ENCODE data around the gene LYPD6. TPM values are rescaled to one million over a fixed set of nuclear protein-coding genes. Genes with fewer than 3 reads are reported as not detected.
"Not testable (repeated sequence)": the region's sequence is repeated elsewhere in the genome, so short reads cannot be mapped to it uniquely, and the experiment has no call there.

The LYPD6 gene
- total RNA-seq, 4 donors from 2014 or later = 0.45 to 1.9 (median 0.93) TPM; not detected in 1

DNA sequence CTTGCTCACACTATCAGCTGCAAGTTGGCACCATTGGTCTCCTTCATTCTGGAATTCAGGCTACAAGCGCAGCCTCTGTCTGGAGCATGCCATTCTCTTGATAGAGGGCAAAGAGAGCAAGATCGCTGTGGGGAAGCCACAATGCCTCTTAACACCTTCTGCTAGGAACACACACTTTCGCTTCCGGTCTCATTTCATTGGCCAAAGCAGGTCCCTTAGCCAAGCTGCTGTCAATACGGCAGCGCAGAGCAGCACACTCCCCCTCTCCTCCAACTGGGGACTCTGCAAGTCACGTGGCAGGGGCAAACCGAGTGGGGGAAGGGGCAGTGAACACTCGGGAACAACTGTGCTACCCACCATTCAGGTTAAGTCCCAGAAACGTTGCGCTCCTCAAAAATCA lies 159.1 kb downstream of the LYPD6 start:
- no peak for TF ChIP-seq CTCF (IDR thresholded peaks at IDR 0.05)
- no peak for TF ChIP-seq EP300 (IDR thresholded peaks at IDR 0.05)
- no peak for TF ChIP-seq POLR2AphosphoS5 (IDR thresholded peaks at IDR 0.05)
- TF ChIP-seq POLR2A (IDR thresholded peaks at IDR 0.05) = no peak
- no peaks in the 10 kb centered on the region for H3K36me3 ChIP-seq
- H3K4me1 ChIP-seq = no peaks in the 10 kb centered on the region
- H3K9me3 ChIP-seq = no peaks in the 10 kb centered on the region
- H3K27me3 ChIP-seq = peaks cover 6% of the 10 kb centered on the region
- DNase-seq (ENCODE audit: low spot score in 2 of 2) = no peak
- no peak overlapping the region for H3K27ac ChIP-seq
- no peak overlapping the region for H3K4me3 ChIP-seq
- WGBS = 50% methylated on average over 11 of the region's 11 CpGs

GRCh38 chr2:149490296-149490695 lies 159.9 kb downstream of the LYPD6 start:
- 8% methylated on average over 3 of the region's 3 CpGs for WGBS
- no peaks in the 10 kb centered on the region for H3K4me1 ChIP-seq
- no peak overlapping the region for H3K4me3 ChIP-seq
- no peak for DNase-seq (ENCODE audit: low spot score in 2 of 2)
- TF ChIP-seq EP300 (IDR thresholded peaks at IDR 0.05) = no peak
- TF ChIP-seq POLR2A (IDR thresholded peaks at IDR 0.05) = no peak
- TF ChIP-seq POLR2AphosphoS5 (IDR thresholded peaks at IDR 0.05) = no peak
- no peak for TF ChIP-seq CTCF (IDR thresholded peaks at IDR 0.05)
- H3K36me3 ChIP-seq = no peaks in the 10 kb centered on the region
- H3K9me3 ChIP-seq = no peaks in the 10 kb centered on the region
- no peak overlapping the region for H3K27ac ChIP-seq
- peaks cover 6% of the 10 kb centered on the region for H3K27me3 ChIP-seq

GRCh38 chr2:149492923-149493322 lies 162.5 kb downstream of the LYPD6 start:
- Histone ChIP-seq H3K9me3 (no peaks in the 10 kb centered on the region), H3K4me3 (no peak overlapping the region), H3K4me1 (no peaks in the 10 kb centered on the region), H3K27me3 (no peaks in the 10 kb centered on the region), H3K36me3 (no peaks in the 10 kb centered on the region), H3K27ac (no peak overlapping the region)
- DNase-seq (ENCODE audit: low spot score in 2 of 2) = no peak
- TF ChIP-seq EP300 (IDR thresholded peaks at IDR 0.05) = no peak
- no peak for TF ChIP-seq POLR2A (IDR thresholded peaks at IDR 0.05)
- TF ChIP-seq CTCF (IDR thresholded peaks at IDR 0.05) = no peak
- TF ChIP-seq POLR2AphosphoS5 (IDR thresholded peaks at IDR 0.05) = no peak
- WGBS = 93% methylated on average over 5 of the region's 5 CpGs

DNA sequence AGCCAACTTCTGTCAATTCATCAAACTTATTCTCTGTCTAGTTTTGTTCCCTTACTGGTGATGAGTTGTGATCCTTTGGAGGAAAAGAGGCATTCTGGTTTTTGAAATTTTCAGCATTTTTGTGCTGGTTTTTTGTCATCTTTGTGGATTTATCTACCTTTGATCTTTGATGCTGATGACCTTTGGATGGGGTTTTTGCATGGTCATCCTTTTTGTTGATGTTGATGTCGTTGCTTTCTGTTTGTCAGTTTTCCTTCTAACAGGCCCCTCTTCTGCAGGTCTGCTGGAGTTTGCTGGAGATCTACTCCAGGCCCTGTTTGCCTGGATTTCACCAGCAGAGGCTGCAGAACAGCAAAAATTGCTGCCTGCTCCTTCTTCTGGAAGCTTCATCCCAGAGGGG lies 168.8 kb downstream of the LYPD6 start:
- not testable (repeated sequence) for H3K4me1 ChIP-seq; H3K9me3 ChIP-seq; DNase-seq (ENCODE audit: low spot score in 2 of 2); H3K4me3 ChIP-seq; H3K36me3 ChIP-seq; H3K27ac ChIP-seq; H3K27me3 ChIP-seq
- WGBS = 67% methylated on average over 1 of the region's 1 CpG

DNA sequence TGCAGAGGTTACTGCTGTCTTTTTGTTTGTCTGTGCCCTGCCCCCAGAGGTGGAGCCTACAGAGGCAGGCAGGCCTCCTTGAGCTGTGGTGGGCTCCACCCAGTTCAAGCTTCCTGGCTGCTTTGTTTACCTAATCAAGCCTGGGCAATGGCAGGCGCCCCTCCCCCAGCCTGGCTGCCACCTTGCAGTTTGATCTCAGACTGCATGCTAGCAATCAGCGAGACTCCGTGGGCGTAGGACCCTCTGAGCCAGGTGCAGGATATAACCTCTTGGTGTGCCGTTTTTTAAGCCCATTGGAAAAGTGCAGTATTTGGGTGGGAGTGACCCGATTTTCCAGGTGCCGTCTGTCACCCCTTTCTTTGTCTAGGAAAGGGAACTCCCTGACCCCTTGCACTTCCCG lies 176.4 kb downstream of the LYPD6 start:
- not testable (repeated sequence) for H3K36me3 ChIP-seq; H3K27me3 ChIP-seq; H3K4me1 ChIP-seq; H3K9me3 ChIP-seq; H3K27ac ChIP-seq; H3K4me3 ChIP-seq; DNase-seq (ENCODE audit: low spot score in 2 of 2)
- WGBS = 84% methylated on average over 8 of the region's 8 CpGs

DNA sequence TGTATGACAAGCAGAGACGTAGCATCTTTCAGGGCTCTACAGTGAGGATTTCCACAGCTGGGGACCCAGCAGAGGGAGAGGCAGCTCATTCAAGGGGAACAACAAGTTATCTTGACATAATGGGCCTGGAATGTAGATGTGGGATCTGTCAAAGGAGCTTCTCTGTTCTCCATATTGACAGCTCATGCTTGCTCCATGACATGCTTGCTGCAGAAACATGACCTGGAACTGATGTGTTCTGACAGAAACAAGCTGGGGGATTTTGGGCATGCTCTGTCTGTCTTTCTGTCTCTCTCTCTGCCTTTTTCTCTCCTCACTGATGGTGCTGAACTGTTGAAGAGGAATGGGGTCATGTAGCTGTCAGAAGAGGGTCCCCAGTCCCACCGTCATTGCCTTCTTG lies 177.6 kb downstream of the LYPD6 start:
- H3K36me3 ChIP-seq = no peaks in the 10 kb centered on the region
- 77% methylated on average over 2 of the region's 2 CpGs for WGBS
- no peaks in the 10 kb centered on the region for H3K4me1 ChIP-seq
- no peak for TF ChIP-seq CTCF (IDR thresholded peaks at IDR 0.05)
- TF ChIP-seq EP300 (IDR thresholded peaks at IDR 0.05) = no peak
- no peak for TF ChIP-seq POLR2A (IDR thresholded peaks at IDR 0.05)
- TF ChIP-seq POLR2AphosphoS5 (IDR thresholded peaks at IDR 0.05) = no peak
- DNase-seq (ENCODE audit: low spot score in 2 of 2) = no peak
- no peaks in the 10 kb centered on the region for H3K9me3 ChIP-seq
- no peak overlapping the region for H3K27ac ChIP-seq
- H3K27me3 ChIP-seq = peaks cover 3% of the 10 kb centered on the region
- no peak overlapping the region for H3K4me3 ChIP-seq
